Neuronal stem cell (in vitro differentiated cells): ENCODE data around the gene MTMR6.

Experiments used
- DNase-seq: peaks from one replicate; pipeline ENCODE4 v3.0.0-alpha.2; 2013; ENCODE audit warnings: low spot score
- H2AFZ ChIP-seq: one replicate; pipeline ENCODE4 v1.6.1; 2013; ENCODE audit warnings: mild to moderate bottlenecking, low read length, inconsistent platforms
- H2AK5ac ChIP-seq: 2 replicates; pipeline ENCODE4 v1.6.1; 2013; ENCODE audit warnings: low read depth, mild to moderate bottlenecking, inconsistent platforms, low read length, moderate library complexity, mixed read lengths
- H2BK120ac ChIP-seq: 2 replicates; pipeline ENCODE4 v1.6.1; 2013; ENCODE audit warnings: low read depth, mild to moderate bottlenecking, inconsistent platforms, low read length, moderate library complexity, mixed read lengths
- H2BK12ac ChIP-seq: one replicate; pipeline ENCODE4 v1.6.1; 2013; ENCODE audit warnings: low read length, inconsistent platforms
- H2BK15ac ChIP-seq: 2 replicates; pipeline ENCODE4 v1.6.1; 2013; ENCODE audit warnings: mild to moderate bottlenecking, low read length, inconsistent platforms, mixed read lengths
- H2BK5ac ChIP-seq: one replicate; pipeline ENCODE4 v1.6.1; 2013; ENCODE audit warnings: inconsistent platforms, mild to moderate bottlenecking, low read length, moderate library complexity
- H3K14ac ChIP-seq: one replicate; pipeline ENCODE4 v1.6.1; 2013; ENCODE audit warnings: low read length, inconsistent platforms
- H3K18ac ChIP-seq: 2 replicates; pipeline ENCODE4 v1.6.1; 2013; ENCODE audit warnings: low read length, inconsistent platforms
- H3K23ac ChIP-seq: 2 replicates; pipeline ENCODE4 v1.6.1; 2013; ENCODE audit warnings: low read depth, mild to moderate bottlenecking, mixed read lengths, low read length, inconsistent platforms; ENCODE audit not compliant: poor library complexity
- H3K27ac ChIP-seq: replicated peaks from 3 replicates; pipeline ENCODE4 v1.5.1; 2013; ENCODE audit warnings: low read length, inconsistent platforms
- H3K27me3 ChIP-seq, 3 experiments: 2 replicates each; pipeline ENCODE4 v1.6.1; 2013; ENCODE audit warnings: low read length in 3 of 3, mild to moderate bottlenecking in 2 of 3, inconsistent platforms in 1 of 3, low read depth in 1 of 3, mixed read lengths in 1 of 3, moderate library complexity in 1 of 3; ENCODE audit not compliant: control insufficient read depth in 3 of 3, insufficient read depth in 3 of 3
- H3K36me3 ChIP-seq, 2 donors: replicated peaks in 1 of 2; 2 replicates each; pipeline ENCODE4 v1.6.1; 2013; ENCODE audit warnings: low read length in 2 of 2; ENCODE audit not compliant: control insufficient read depth in 2 of 2, insufficient read depth in 2 of 2
- H3K4ac ChIP-seq: 2 replicates; pipeline ENCODE4 v1.6.1; 2013; ENCODE audit warnings: inconsistent platforms, mild to moderate bottlenecking, low read length, moderate library complexity
- H3K4me1 ChIP-seq, 2 donors: 1 replicate in 1 of 2; 2 replicates in 1 of 2; pipeline ENCODE4 v1.6.1; 2013; ENCODE audit warnings: low read length in 2 of 2, low read depth in 1 of 2; ENCODE audit not compliant: control insufficient read depth in 2 of 2, insufficient read depth in 1 of 2
- H3K4me2 ChIP-seq: one replicate; pipeline ENCODE4 v1.6.1; 2013; ENCODE audit warnings: mild to moderate bottlenecking, low read length, inconsistent platforms; ENCODE audit not compliant: insufficient read depth, poor library complexity, severe bottlenecking
- H3K4me3 ChIP-seq, 2 donors: 2 replicates each; pipeline ENCODE4 v1.5.1; 2013; ENCODE audit warnings: low read length in 2 of 2, mild to moderate bottlenecking in 2 of 2, inconsistent platforms in 1 of 2, moderate library complexity in 1 of 2
- H3K79me1 ChIP-seq: one replicate; pipeline ENCODE4 v1.6.1; 2013; ENCODE audit warnings: low read depth, mild to moderate bottlenecking, inconsistent platforms, low read length, moderate library complexity
- H3K9ac ChIP-seq: one replicate; pipeline ENCODE4 v1.6.1; 2013; ENCODE audit warnings: mild to moderate bottlenecking, low read depth, low read length, inconsistent platforms; ENCODE audit not compliant: poor library complexity
- H3K9me3 ChIP-seq, 2 donors: replicated peaks in 1 of 2; 2 replicates each; pipeline versions ENCODE3 to v1.6.1; 2013; ENCODE audit warnings: low read length in 2 of 2, mild to moderate bottlenecking in 2 of 2, inconsistent platforms in 1 of 2, low read depth in 1 of 2, mixed read lengths in 1 of 2, moderate library complexity in 1 of 2; ENCODE audit not compliant: control insufficient read depth in 2 of 2, insufficient read depth in 1 of 2
- H4K8ac ChIP-seq: one replicate; pipeline ENCODE4 v1.6.1; 2013; ENCODE audit warnings: low read depth, mild to moderate bottlenecking, inconsistent platforms, low read length, moderate library complexity
- H4K91ac ChIP-seq: one replicate; pipeline ENCODE4 v1.6.1; 2013; ENCODE audit warnings: low read length, low read depth, mild to moderate bottlenecking, inconsistent platforms; ENCODE audit not compliant: poor library complexity
- WGBS, 2 donors: extraction: QIAGEN DNeasy Blood & Tissue Kit; methylation state at CpG; one replicate each; pipeline ENCODE4 v1.1.7; 2013; ENCODE audit warnings: missing lambda C conversion rate in 2 of 2, mixed read lengths in 1 of 2; ENCODE audit not compliant: insufficient read length in 2 of 2, insufficient replicate concordance in 1 of 2; ENCODE audit errors: extremely low coverage in 2 of 2; 5-methylcytosine and 5-hydroxymethylcytosine counted together

MTMR6 gene

GRCh38 chr13:25291691-25292090 is 4.4 kb upstream of the MTMR6 start:
- H3K4me3 ChIP-seq, result no peak overlapping the region
- no peak overlapping the region for H4K91ac ChIP-seq
- H2BK12ac ChIP-seq, result peak overlapping the region; percentile 41
- no peaks in the 10 kb centered on the region for H3K36me3 ChIP-seq
- peaks cover 0 to 1% of the 10 kb centered on the region in 2 donors for H3K4me1 ChIP-seq
- no peak overlapping the region for H3K23ac ChIP-seq
- H2BK120ac ChIP-seq, result no peak overlapping the region
- H2AFZ ChIP-seq, result peak overlapping the region; percentile 67
- H3K9me3 ChIP-seq, result no peaks in the 10 kb centered on the region
- H3K18ac ChIP-seq, result no peak overlapping the region
- no peak overlapping the region for H3K4me2 ChIP-seq
- no peak overlapping the region for H3K27ac ChIP-seq
- no peak overlapping the region for H2BK15ac ChIP-seq
- H2BK5ac ChIP-seq, result no peak overlapping the region
- H2AK5ac ChIP-seq, result no peak overlapping the region
- H3K9ac ChIP-seq, result no peak overlapping the region
- H4K8ac ChIP-seq, result no peak overlapping the region
- no peak overlapping the region for H3K4ac ChIP-seq
- no peak for DNase-seq
- H3K27me3 ChIP-seq, result peaks cover 0 to 5% (median 2%) of the 10 kb centered on the region in 3 experiments
- WGBS, 2 donors, result no CpG with 5 or more reads among the region's 1 CpG
- H3K14ac ChIP-seq, result no peak overlapping the region
- H3K79me1 ChIP-seq, result no peaks in the 10 kb centered on the region

DNA sequence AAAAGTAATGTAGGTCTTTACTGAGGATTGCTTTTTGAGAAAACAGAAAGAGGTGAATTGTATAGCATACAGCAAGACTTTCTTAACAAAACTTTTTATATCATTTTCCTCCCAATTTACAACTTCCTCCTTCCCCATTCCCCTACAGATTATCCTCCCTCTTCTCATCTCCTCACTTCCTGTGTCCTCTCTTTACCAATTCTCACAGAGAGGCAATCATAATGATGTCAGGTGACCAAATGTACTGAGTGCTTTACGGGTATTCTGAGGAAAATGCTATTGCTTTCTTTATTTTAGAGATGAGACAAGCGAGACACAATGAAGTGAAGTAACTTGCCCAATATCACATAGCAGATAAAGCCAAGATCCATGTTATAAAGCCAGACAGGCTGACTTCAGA is 1.7 kb upstream of the MTMR6 start:
- H3K79me1 ChIP-seq, result no peaks in the 10 kb centered on the region
- H4K91ac ChIP-seq, result no peak overlapping the region
- no peak overlapping the region for H2BK5ac ChIP-seq
- no peak overlapping the region for H3K9ac ChIP-seq
- H2AFZ ChIP-seq, result peak overlapping the region; percentile 63
- no peak overlapping the region for H2BK15ac ChIP-seq
- H3K4me1 ChIP-seq, result peaks cover 1 to 4% of the 10 kb centered on the region in 2 donors
- no peaks in the 10 kb centered on the region for H3K27me3 ChIP-seq
- no peak overlapping the region for H4K8ac ChIP-seq
- H3K4ac ChIP-seq, result no peak overlapping the region
- no peak overlapping the region for H2BK120ac ChIP-seq
- no peak overlapping the region for H3K23ac ChIP-seq
- WGBS, 2 donors, result no CpG with 5 or more reads among the region's 2 CpGs
- no peak overlapping the region for H2AK5ac ChIP-seq
- H3K27ac ChIP-seq, result no peak overlapping the region
- no peaks in the 10 kb centered on the region for H3K9me3 ChIP-seq
- no peak overlapping the region for H3K4me2 ChIP-seq
- H2BK12ac ChIP-seq, result no peak overlapping the region
- H3K14ac ChIP-seq, result no peak overlapping the region
- no peak overlapping the region for H3K4me3 ChIP-seq
- no peak for DNase-seq
- H3K18ac ChIP-seq, result no peak overlapping the region
- no peaks in the 10 kb centered on the region for H3K36me3 ChIP-seq

- H2BK15ac ChIP-seq, result no peak overlapping the region
- H3K27ac ChIP-seq, result no peak overlapping the region
- peak overlapping the region; percentile 69 for H3K4me2 ChIP-seq
- H3K9me3 ChIP-seq, result no peaks in the 10 kb centered on the region
- H4K91ac ChIP-seq, result no peak overlapping the region
- no peaks in the 10 kb centered on the region for H3K79me1 ChIP-seq
- peak overlapping the region; percentile 85 for H3K9ac ChIP-seq
- no CpG with 5 or more reads among the region's 25 CpGs for WGBS, 2 donors
- H3K27me3 ChIP-seq, result no peaks in the 10 kb centered on the region
- peaks cover 0 to 7% of the 10 kb centered on the region in 2 donors for H3K4me1 ChIP-seq
- no peak overlapping the region for H3K18ac ChIP-seq
- H2AK5ac ChIP-seq, result no peak overlapping the region
- DNase-seq, result peak; percentile 5
- H3K4me3 ChIP-seq, result peak overlapping the region; percentile 66 to 97
- H4K8ac ChIP-seq, result no peak overlapping the region
- H2BK5ac ChIP-seq, result no peak overlapping the region
- no peak overlapping the region for H2BK12ac ChIP-seq
- peak overlapping the region; percentile 97 for H2AFZ ChIP-seq
- no peak overlapping the region for H3K23ac ChIP-seq
- H3K14ac ChIP-seq, result no peak overlapping the region
- no peak overlapping the region for H2BK120ac ChIP-seq
- H3K36me3 ChIP-seq, result no peaks in the 10 kb centered on the region
- H3K4ac ChIP-seq, result no peak overlapping the region
These were observed 850 bp downstream of the MTMR6 start for GRCh38 chr13:25286308-25286968.

DNA sequence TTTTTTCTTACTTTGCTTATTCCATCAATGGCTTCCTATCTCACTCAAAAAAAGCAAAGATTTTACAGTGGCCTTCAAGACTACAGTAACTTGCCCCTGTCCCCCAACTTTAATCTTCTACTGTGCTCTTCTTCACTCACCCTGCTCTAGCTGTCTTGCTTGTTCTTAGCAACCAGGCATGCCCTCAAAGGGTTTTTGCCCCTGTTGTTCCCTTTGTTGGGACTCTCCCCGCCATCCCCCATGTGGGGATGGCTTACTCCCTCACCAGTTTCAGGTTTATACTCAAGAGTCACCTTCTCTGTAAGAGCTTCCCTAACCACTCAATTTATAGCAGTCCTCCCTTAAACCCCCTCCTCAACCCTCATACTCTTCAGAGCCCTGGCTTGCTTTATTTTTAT is 5.4 kb downstream of the MTMR6 start:
- Histone ChIP-seq H3K23ac (no peak overlapping the region), H3K9me3 (no peaks in the 10 kb centered on the region), H2BK120ac (no peak overlapping the region), H3K9ac (no peak overlapping the region), H3K14ac (no peak overlapping the region), H3K4me3 (no peak overlapping the region), H3K4me1 (peaks cover 0 to 7% of the 10 kb centered on the region in 2 donors), H4K91ac (no peak overlapping the region), H2AK5ac (no peak overlapping the region), H3K18ac (no peak overlapping the region), H3K4me2 (no peak overlapping the region), H2BK15ac (no peak overlapping the region), H3K27ac (no peak overlapping the region), H2BK5ac (no peak overlapping the region), H3K4ac (no peak overlapping the region), H4K8ac (no peak overlapping the region), H2AFZ (no peak overlapping the region), H2BK12ac (no peak overlapping the region), H3K79me1 (no peaks in the 10 kb centered on the region), H3K27me3 (no peaks in the 10 kb centered on the region), H3K36me3 (no peaks in the 10 kb centered on the region)
- WGBS, 2 donors, result no CpG with 5 or more reads among the region's 1 CpG
- no peak for DNase-seq
